Lower lobe of right lung (tissue), 2 donors: ENCODE measurements around the gene HRH2. TPM values are rescaled to one million over a fixed set of nuclear protein-coding genes. Genes with fewer than 3 reads are reported as not detected.
"Not testable (repeated sequence)": the region's sequence is repeated elsewhere in the genome, so short reads cannot be mapped to it uniquely, and the experiment has no call there.

Experiments used
- ATAC-seq, 2 donors: fragments of 200-7000 bp; cut with Tn5 transposase; one replicate each; pipeline ENCODE4 v1.9.1; 2020 to 2022; ENCODE audit warnings: mild to moderate bottlenecking in 2 of 2, moderate library complexity in 2 of 2
- DNase-seq: peaks from one replicate; pipeline ENCODE4 v3.0.0-alpha.2; 2020
- H3K27ac ChIP-seq: fragments of 200-600 bp; one replicate; pipeline ENCODE4 v1.8.0; 2022
- H3K27me3 ChIP-seq: fragments of 200-600 bp; one replicate; pipeline ENCODE4 v1.8.0; 2022; ENCODE audit warnings: low read depth
- H3K36me3 ChIP-seq: fragments of 200-600 bp; one replicate; pipeline ENCODE4 v1.8.0; 2022; ENCODE audit warnings: mild to moderate bottlenecking
- H3K4me1 ChIP-seq: fragments of 200-600 bp; one replicate; pipeline ENCODE4 v1.8.0; 2022
- H3K4me3 ChIP-seq: fragments of 200-600 bp; one replicate; pipeline ENCODE4 v1.8.0; 2022; ENCODE audit warnings: mild to moderate bottlenecking
- H3K9me3 ChIP-seq: fragments of 200-600 bp; one replicate; pipeline ENCODE4 v1.8.0; 2022
- intact Hi-C: fragments of 100-400 bp; cut with DNase I; formaldehyde crosslinking; loops from one replicate; pipeline ENCODE4 v1.11.0; 2022
- total RNA-seq: library from RNA; stranded (reverse); fragmentation: NEBNext Ultra II Directional; extraction: Animal tissue kit (Norgen Biotek cat#: 25700); gene quantifications from one replicate; pipeline ENCODE4 v1.2.1, GENCODE V29; 2021
- TF ChIP-seq, protein P1 (sequence below): fragments of 200-600 bp; IDR thresholded peaks from one replicate; pipeline ENCODE4 v1.8.0; 2022; ENCODE audit warnings: antibody characterized with exemption, mild to moderate bottlenecking
- donor health status: DM: no; HTN: yes; CAD: no; lungs with severe emphysema.

HRH2 gene
- total RNA-seq, 1 donor from 2014 or later = 9.6 TPM

DNA sequence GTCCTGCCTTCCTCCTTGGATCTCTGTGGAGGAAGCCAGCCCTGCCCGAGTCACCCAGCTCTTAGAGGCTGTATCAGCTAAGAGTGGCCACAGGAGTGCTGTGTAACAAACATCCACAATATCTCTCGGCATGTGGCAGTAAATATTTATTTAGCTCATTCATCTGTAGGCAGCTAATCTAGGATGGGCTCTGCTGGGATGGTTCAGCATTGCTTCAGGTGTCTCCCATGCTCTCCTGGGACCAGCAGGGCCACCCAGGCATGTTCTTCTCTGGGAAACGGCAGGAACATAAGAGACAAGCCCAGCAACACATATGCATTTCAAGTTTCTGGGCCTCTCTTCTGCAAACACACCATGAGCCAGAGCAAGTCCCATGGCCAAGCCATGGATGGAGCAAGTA, 56.1 kb downstream of the HRH2 start:
- Histone ChIP-seq H3K4me1 (no peaks in the 10 kb centered on the region), H3K27ac (no peak overlapping the region), H3K9me3 (peaks cover 6% of the 10 kb centered on the region), H3K4me3 (no peak overlapping the region), H3K27me3 (no peaks in the 10 kb centered on the region), H3K36me3 (no peaks in the 10 kb centered on the region)
- no peak for DNase-seq
- no peak for ATAC-seq
- TF ChIP-seq, protein P1, sequence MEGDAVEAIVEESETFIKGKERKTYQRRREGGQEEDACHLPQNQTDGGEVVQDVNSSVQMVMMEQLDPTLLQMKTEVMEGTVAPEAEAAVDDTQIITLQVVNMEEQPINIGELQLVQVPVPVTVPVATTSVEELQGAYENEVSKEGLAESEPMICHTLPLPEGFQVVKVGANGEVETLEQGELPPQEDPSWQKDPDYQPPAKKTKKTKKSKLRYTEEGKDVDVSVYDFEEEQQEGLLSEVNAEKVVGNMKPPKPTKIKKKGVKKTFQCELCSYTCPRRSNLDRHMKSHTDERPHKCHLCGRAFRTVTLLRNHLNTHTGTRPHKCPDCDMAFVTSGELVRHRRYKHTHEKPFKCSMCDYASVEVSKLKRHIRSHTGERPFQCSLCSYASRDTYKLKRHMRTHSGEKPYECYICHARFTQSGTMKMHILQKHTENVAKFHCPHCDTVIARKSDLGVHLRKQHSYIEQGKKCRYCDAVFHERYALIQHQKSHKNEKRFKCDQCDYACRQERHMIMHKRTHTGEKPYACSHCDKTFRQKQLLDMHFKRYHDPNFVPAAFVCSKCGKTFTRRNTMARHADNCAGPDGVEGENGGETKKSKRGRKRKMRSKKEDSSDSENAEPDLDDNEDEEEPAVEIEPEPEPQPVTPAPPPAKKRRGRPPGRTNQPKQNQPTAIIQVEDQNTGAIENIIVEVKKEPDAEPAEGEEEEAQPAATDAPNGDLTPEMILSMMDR = no peak
- intact Hi-C loops = loop anchor here (10.0 kb wide), 1 partner anchor 179 kb away; no protein-coding TSS in a partner anchor

DNA sequence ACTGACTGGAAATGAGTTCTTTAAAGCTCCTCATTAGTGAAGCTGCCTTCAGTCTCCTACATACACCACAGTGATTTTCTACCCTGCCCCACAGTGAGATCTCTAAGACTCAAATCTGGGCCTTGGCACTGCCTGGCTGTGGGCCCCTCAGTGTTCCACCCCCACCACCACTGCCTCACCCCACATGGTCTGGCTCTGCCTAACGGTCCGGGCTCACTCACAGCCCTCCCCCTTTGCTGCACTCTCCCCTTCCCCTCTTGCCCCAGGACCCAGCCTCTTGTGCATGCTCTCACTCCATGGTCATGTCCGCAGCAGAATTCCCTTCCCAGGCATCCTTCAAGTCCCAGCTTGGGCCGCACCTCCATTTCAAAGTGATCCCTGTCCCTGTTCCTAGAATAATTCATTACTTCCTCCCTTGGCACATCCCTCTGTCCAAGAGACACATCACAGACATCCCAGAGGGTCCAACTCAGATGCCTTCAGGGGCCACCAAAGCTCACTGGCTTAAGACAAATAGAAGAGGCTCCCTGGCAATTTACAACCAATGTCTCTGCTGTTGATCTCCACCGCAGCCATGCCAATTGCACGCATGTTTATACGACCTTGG, 56.7 kb downstream of the HRH2 start:
- intact Hi-C loops = loop anchor here (10.0 kb wide), 1 partner anchor 180 kb away; no protein-coding TSS in a partner anchor
- Histone ChIP-seq H3K36me3 (no peaks in the 10 kb centered on the region), H3K27ac (no peak overlapping the region), H3K4me1 (no peaks in the 10 kb centered on the region), H3K4me3 (no peak overlapping the region), H3K9me3 (peaks cover 6% of the 10 kb centered on the region), H3K27me3 (peaks cover 6% of the 10 kb centered on the region)
- ATAC-seq = no peak
- TF ChIP-seq, protein P1 = no peak
- no peak for DNase-seq

DNA sequence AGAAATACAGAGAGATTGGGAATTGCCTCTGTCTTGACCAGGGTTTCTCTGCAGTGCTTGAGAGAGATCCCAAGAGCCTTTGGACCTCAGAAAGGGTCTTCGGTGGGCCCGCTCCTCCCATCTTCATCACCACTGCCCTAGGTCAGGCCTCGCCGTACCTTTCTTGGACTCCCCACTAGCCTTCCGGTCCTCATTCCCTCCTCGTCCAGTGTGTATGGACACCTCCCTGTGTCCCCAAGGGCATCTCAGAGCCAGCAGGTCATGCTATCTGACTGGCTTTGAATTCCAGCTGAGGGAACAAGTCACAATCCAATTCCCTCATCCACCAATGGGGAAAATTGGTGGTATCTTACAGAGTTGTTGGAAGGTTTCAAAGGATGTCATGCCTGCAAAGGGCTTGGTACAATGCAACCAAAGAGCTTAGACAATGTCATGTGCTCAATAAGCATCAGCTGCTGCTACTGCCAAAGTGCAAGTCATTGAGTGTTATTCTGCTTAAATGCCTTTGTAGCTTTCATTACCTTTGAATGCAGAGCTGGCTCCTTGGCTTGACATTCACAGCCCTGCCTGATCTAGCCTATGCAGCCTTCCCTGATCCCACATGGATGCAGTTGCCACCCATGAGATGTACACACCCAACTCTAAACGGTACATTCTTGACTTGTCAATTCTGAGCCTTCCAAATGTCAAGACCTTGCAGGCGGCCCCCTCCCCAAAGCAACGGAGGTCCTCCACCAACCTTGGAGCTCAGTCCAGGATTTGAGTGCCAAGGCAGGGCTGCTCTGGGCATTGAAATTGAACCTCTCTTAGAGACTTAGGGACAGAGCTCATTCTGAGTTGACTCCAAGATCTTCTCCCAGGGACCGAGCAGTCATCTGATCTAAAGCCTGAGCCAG, 58.0 kb downstream of the HRH2 start:
- Histone ChIP-seq H3K4me1 (no peaks in the 10 kb centered on the region), H3K36me3 (no peaks in the 10 kb centered on the region), H3K27me3 (peaks cover 8% of the 10 kb centered on the region), H3K4me3 (no peak overlapping the region), H3K27ac (no peak overlapping the region), H3K9me3 (peaks cover 6% of the 10 kb centered on the region)
- ATAC-seq (no peak), DNase-seq (no peak)
- TF ChIP-seq, protein P1 = no peak
- intact Hi-C loops = loop anchor here (10.0 kb wide), 1 partner anchor 181 kb away; no protein-coding TSS in a partner anchor

DNA sequence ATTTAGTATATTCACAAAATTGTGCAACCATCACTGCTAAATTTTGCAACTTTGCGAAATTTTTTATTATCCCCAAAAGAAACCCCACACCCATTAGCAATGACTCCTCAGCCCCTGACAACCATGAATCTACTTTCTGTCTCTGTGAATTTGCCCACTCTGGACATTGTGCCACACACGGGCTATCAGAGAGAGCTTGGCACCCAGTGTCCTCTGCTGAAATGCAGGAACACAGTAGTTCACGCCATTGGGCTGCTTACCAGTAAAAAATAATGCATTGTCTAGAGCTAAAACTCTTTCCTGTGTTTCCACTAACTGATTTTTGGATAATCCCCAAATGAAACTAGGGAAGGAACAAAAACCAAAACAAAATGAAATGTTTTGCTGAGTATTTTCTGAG, 60.0 kb downstream of the HRH2 start:
- intact Hi-C loops = loop anchor here (10.0 kb wide), 1 partner anchor 183 kb away; no protein-coding TSS in a partner anchor
- ATAC-seq (no peak), DNase-seq (no peak)
- TF ChIP-seq, protein P1 = no peak
- H3K36me3 ChIP-seq = no peaks in the 10 kb centered on the region
- H3K27me3 ChIP-seq = peaks cover 8% of the 10 kb centered on the region
- H3K4me1 ChIP-seq = no peaks in the 10 kb centered on the region
- H3K4me3 ChIP-seq = no peak overlapping the region
- H3K9me3 ChIP-seq = peaks cover 6% of the 10 kb centered on the region
- H3K27ac ChIP-seq = no peak overlapping the region

DNA sequence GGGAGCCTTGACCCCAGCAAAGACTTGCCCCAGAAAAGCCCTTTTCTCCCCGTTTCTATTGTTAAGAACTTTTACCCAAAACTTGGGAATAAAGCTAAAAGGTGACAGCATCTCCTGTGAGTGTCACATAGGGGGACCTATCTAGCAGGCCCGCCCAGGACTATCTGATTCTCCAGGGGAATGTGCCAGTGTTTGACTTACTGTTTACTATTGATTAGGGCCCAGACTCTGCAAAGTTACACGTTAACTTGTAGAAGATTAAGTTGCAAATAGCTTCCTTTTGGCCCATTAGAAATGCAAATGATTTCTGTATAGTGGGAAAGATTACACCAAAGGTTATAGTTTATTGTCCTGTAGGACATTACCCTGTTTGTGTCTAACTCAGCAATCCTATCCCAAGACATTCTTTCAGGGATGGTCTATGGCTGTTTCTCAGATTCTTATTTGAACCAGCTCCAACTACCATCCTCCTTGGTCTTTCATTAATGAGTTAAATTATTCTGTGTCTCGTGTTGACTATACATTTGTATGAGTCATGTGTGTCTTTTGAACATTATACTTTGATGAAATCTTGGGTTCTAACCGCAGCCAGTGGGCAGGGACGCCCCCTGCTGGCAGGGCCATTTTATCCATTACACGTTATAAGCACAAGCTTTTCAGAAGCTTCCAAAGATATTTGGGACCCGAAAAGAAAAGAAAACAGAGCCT, 60.7 kb downstream of the HRH2 start:
- Histone ChIP-seq H3K4me1 (no peaks in the 10 kb centered on the region), H3K4me3 (no peak overlapping the region), H3K27ac (no peak overlapping the region), H3K36me3 (no peaks in the 10 kb centered on the region), H3K9me3 (peaks cover 6% of the 10 kb centered on the region), H3K27me3 (peaks cover 8% of the 10 kb centered on the region)
- DNase-seq (peak; percentile 75), ATAC-seq (peak in 1 of 2 donors; percentile 65)
- intact Hi-C loops = loop anchor here (10.0 kb wide), 1 partner anchor 184 kb away; no protein-coding TSS in a partner anchor
- TF ChIP-seq, protein P1 = peak; percentile 76

DNA sequence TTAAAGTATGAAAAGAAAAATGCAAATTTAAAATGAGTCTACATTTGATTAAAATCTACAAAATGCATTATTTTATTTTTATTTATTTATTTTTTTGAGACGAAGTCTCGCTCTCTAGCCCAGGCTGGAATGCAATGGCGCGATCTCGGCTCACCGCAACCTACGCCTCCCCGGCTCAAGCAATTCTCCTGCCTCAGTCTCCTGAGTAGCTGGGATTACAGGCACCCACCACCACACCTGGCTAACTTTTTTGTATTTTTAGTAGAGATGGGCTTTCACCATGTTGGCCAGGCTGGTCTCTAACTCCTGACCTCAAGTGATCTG, 61.2 kb downstream of the HRH2 start:
- DNase-seq, H3K27ac ChIP-seq, H3K4me3 ChIP-seq, H3K9me3 ChIP-seq, H3K36me3 ChIP-seq, H3K4me1 ChIP-seq, ATAC-seq, H3K27me3 ChIP-seq: not testable (repeated sequence)
- intact Hi-C loops = loop anchor here (10.0 kb wide), 1 partner anchor 184 kb away; no protein-coding TSS in a partner anchor
